Mucosa of descending colon (tissue), 3 donors: Measurements from ENCODE around the gene ZBED5. TPM values are rescaled to one million over a fixed set of nuclear protein-coding genes. Genes with fewer than 3 reads are reported as not detected.
"Not testable (repeated sequence)": the region's sequence is repeated elsewhere in the genome, so short reads cannot be mapped to it uniquely, and the experiment has no call there.

Experiments used
- ATAC-seq: fragments of 200-7000 bp; cut with Tn5 transposase; one replicate; pipeline ENCODE4 v1.9.1; 2020; ENCODE audit warnings: mild to moderate bottlenecking, moderate library complexity
- DNase-seq, 3 donors: peaks; one replicate each; pipeline ENCODE4 v3.0.0-alpha.2; 2020
- H3K36me3 ChIP-seq: fragments of 200-600 bp; one replicate; pipeline ENCODE4 v1.8.0; 2021; ENCODE audit warnings: low read depth, mild to moderate bottlenecking
- H3K4me1 ChIP-seq: fragments of 200-600 bp; one replicate; pipeline ENCODE4 v1.8.0; 2021; ENCODE audit warnings: low read depth, mild to moderate bottlenecking
- H3K4me3 ChIP-seq: fragments of 200-600 bp; one replicate; pipeline ENCODE4 v1.8.0; 2021; ENCODE audit warnings: mild to moderate bottlenecking
- H3K9me3 ChIP-seq: fragments of 200-600 bp; one replicate; pipeline ENCODE4 v1.8.0; 2021; ENCODE audit warnings: mild to moderate bottlenecking
- CTCF ChIP-seq: fragments of 200-600 bp; IDR thresholded peaks from one replicate; pipeline ENCODE4 v1.8.0; 2022; ENCODE audit warnings: antibody characterized with exemption, mild to moderate bottlenecking
- intact Hi-C, 2 donors: fragments of 100-400 bp; cut with DNase I in 1 of 2; cut with micrococcal nuclease in 1 of 2; formaldehyde crosslinking; loops; one replicate each; pipeline versions ENCODE4 v1.11.0 to v1.11.1; 2022; cut with DNase I, micrococcal nuclease
- total RNA-seq, 3 donors: library from RNA; stranded (reverse); fragmentation: NEBNext Ultra II Directional in 2 of 3; extraction: Animal tissue kit (Norgen Biotek cat#: 25700) in 2 of 3; gene quantifications; one replicate each; pipeline versions ENCODE4 v1.2.1 to v1.2.4, GENCODE V29; 2021 to 2023
- donor health status: DM: no; HTN: no; CAD: no; lungs with moderate emphysema.
- donor health status: DM: no; HTN: no; CAD: no.
- donor health status: DM: no; HTN: yes; CAD: no.

Gene ZBED5
- total RNA-seq, 3 donors from 2014 or later = 39.5 to 54.2 (median 42.6) TPM

GRCh38 chr11:10829139-10829538, 28.7 kb downstream of the ZBED5 start:
- Histone ChIP-seq H3K9me3 (no peaks in the 10 kb centered on the region), H3K36me3 (no peaks in the 10 kb centered on the region), H3K4me1 (no peaks in the 10 kb centered on the region), H3K4me3 (no peak overlapping the region)
- no peak for TF ChIP-seq CTCF
- ATAC-seq (no peak), DNase-seq (no peak)
- intact Hi-C loops = no loop called here

- Histone ChIP-seq H3K4me1 (peaks cover under 1% of the 10 kb centered on the region), H3K9me3 (no peaks in the 10 kb centered on the region), H3K36me3 (no peaks in the 10 kb centered on the region), H3K4me3 (no peak overlapping the region)
- no peak for TF ChIP-seq CTCF
- ATAC-seq (peak; percentile 16), DNase-seq (no peak)
- intact Hi-C loops = no loop called here
Measured at GRCh38 chr11:10828402-10828801, 29.5 kb downstream of the ZBED5 start.

GRCh38 chr11:10824888-10825287, 33.0 kb downstream of the ZBED5 start:
- no peaks in the 10 kb centered on the region for H3K9me3 ChIP-seq
- no peaks in the 10 kb centered on the region for H3K36me3 ChIP-seq
- no peak overlapping the region for H3K4me3 ChIP-seq
- DNase-seq = no peak
- intact Hi-C loops = no loop called here
- peaks cover 4% of the 10 kb centered on the region for H3K4me1 ChIP-seq
- ATAC-seq = peak; percentile 40
- no peak for TF ChIP-seq CTCF

GRCh38 chr11:10823152-10823579, 34.7 kb downstream of the ZBED5 start:
- DNase-seq = no peak
- peak; percentile 81 for ATAC-seq

GRCh38 chr11:10822491-10822890, 35.4 kb downstream of the ZBED5 start:
- H3K9me3 ChIP-seq, ATAC-seq, H3K4me3 ChIP-seq, H3K4me1 ChIP-seq, H3K36me3 ChIP-seq, DNase-seq, intact Hi-C loops: not testable (repeated sequence)

More at GRCh38 chr11:10823152-10823579, 34.7 kb downstream of the ZBED5 start:
- Histone ChIP-seq H3K36me3 (no peaks in the 10 kb centered on the region), H3K4me1 (peaks cover 4% of the 10 kb centered on the region), H3K4me3 (no peak overlapping the region), H3K9me3 (no peaks in the 10 kb centered on the region)
- no peak for TF ChIP-seq CTCF
- intact Hi-C loops = no loop called here

- no peak for DNase-seq
- intact Hi-C loops = no loop called here
- H3K9me3 ChIP-seq = no peaks in the 10 kb centered on the region
- ATAC-seq = peak; percentile 24
- TF ChIP-seq CTCF = no peak
- H3K4me3 ChIP-seq = no peak overlapping the region
- peaks cover 4% of the 10 kb centered on the region for H3K4me1 ChIP-seq
- no peaks in the 10 kb centered on the region for H3K36me3 ChIP-seq
Measured at GRCh38 chr11:10818594-10818993, 39.3 kb downstream of the ZBED5 start.
